WTC11 (cell line): ENCODE measurements around the gene RFPL1. TPM values are rescaled to one million over a fixed set of nuclear protein-coding genes. Genes with fewer than 3 reads are reported as not detected.

Source experiments
- ATAC-seq: fragments of 200-7000 bp; cut with Tn5 transposase; 2 replicates; pipeline ENCODE4 v1.10.0; 2021; ENCODE audit warnings: mild to moderate bottlenecking, moderate library complexity
- CTCF ChIA-PET: fragments of 300-600 bp; sonication (Branson Sonifier 250); formaldehyde crosslinking; loops from one replicate; lab custom pipeline; 2021; ENCODE audit warnings: antibody characterized with exemption; lab: Charles Lee
- POLR2A ChIA-PET: fragments of 350-600 bp; sonication (Branson Sonifier 250); formaldehyde crosslinking; loops from one replicate; lab custom pipeline; 2021; ENCODE audit warnings: antibody characterized with exemption; lab: Charles Lee
- DNase-seq: peaks from one replicate; pipeline ENCODE4 v3.0.0; 2021; ENCODE audit warnings: low spot score
- H3K27ac Mint-ChIP-seq: 2 replicates; pipeline ENCODE4 v1.8.0; 2021; ENCODE audit warnings: mixed read lengths
- H3K27me3 Mint-ChIP-seq: 2 replicates; pipeline ENCODE4 v1.8.0; 2021; ENCODE audit warnings: low read depth, mild to moderate bottlenecking, moderate library complexity, mixed read lengths
- H3K36me3 Mint-ChIP-seq: 2 replicates; pipeline ENCODE4 v1.8.0; 2021; ENCODE audit warnings: mixed read lengths
- H3K4me1 Mint-ChIP-seq: 2 replicates; pipeline ENCODE4 v1.8.0; 2022; ENCODE audit warnings: mixed read lengths
- H3K4me3 Mint-ChIP-seq: 2 replicates; pipeline ENCODE4 v1.8.0; 2021; ENCODE audit warnings: mild to moderate bottlenecking, moderate library complexity, mixed read lengths
- H3K9me3 Mint-ChIP-seq: 2 replicates; pipeline ENCODE4 v1.8.0; 2021; ENCODE audit warnings: mixed read lengths
- ARID4B ChIP-seq: sonication (generic); formaldehyde crosslinking; IDR thresholded peaks from 2 replicates; pipeline ENCODE4 v1.8.0; 2023; ENCODE audit warnings: missing genetic modification reagents, mild to moderate bottlenecking, borderline replicate concordance
- ATF6 ChIP-seq: sonication (generic); formaldehyde crosslinking; IDR thresholded peaks from 2 replicates; pipeline ENCODE4 v1.8.1; 2023; ENCODE audit warnings: mild to moderate bottlenecking, missing genetic modification reagents
- CBFB ChIP-seq: sonication (generic); formaldehyde crosslinking; IDR thresholded peaks from 2 replicates; pipeline ENCODE4 v1.8.1; 2022; ENCODE audit warnings: mild to moderate bottlenecking, low read depth, missing genetic modification reagents
- CTCF ChIP-seq: fragments of 200-600 bp; IDR thresholded peaks from 2 replicates; pipeline ENCODE4 v1.8.0; 2022; ENCODE audit warnings: antibody characterized with exemption
- EMX1 ChIP-seq: fragments of 250-450 bp; sonication (Bioruptor Pico); IDR thresholded peaks from 2 replicates; pipeline ENCODE4 v1.8.0; 2021; ENCODE audit warnings: mild to moderate bottlenecking
- ESRRA ChIP-seq: sonication (generic); formaldehyde crosslinking; IDR thresholded peaks from 2 replicates; pipeline ENCODE4 v1.8.1; 2022; ENCODE audit warnings: mild to moderate bottlenecking, missing genetic modification reagents, borderline replicate concordance
- FOXJ3 ChIP-seq: sonication (generic); formaldehyde crosslinking; IDR thresholded peaks from 2 replicates; pipeline ENCODE4 v1.9.0; 2021; ENCODE audit warnings: missing genetic modification reagents, mild to moderate bottlenecking, borderline replicate concordance
- FOXK1 ChIP-seq: sonication (generic); formaldehyde crosslinking; IDR thresholded peaks from 2 replicates; pipeline ENCODE4 v1.8.0; 2022; ENCODE audit warnings: mild to moderate bottlenecking, moderate library complexity, missing genetic modification reagents
- FOXP1 ChIP-seq: sonication (generic); formaldehyde crosslinking; IDR thresholded peaks from 2 replicates; pipeline ENCODE4 v1.8.0; 2022; ENCODE audit warnings: missing genetic modification reagents, mild to moderate bottlenecking, moderate library complexity, borderline replicate concordance
- IRF1 ChIP-seq: sonication (generic); formaldehyde crosslinking; IDR thresholded peaks from 2 replicates; pipeline ENCODE4 v1.8.0; 2023; ENCODE audit warnings: missing genetic modification reagents
- PREB ChIP-seq: sonication (generic); formaldehyde crosslinking; IDR thresholded peaks from 2 replicates; pipeline ENCODE4 v1.8.1; 2022; ENCODE audit warnings: mild to moderate bottlenecking, missing genetic modification reagents, moderate library complexity, borderline replicate concordance
- PRRX2 ChIP-seq: fragments of 250-450 bp; sonication (Bioruptor Pico); IDR thresholded peaks from 2 replicates; pipeline ENCODE4 v1.8.0; 2021; ENCODE audit warnings: mild to moderate bottlenecking
- SMAD3 ChIP-seq: sonication (generic); formaldehyde crosslinking; IDR thresholded peaks from 2 replicates; pipeline ENCODE4 v1.8.0; 2022; ENCODE audit warnings: missing genetic modification reagents, mild to moderate bottlenecking, borderline replicate concordance
- TP53 ChIP-seq: sonication (generic); formaldehyde crosslinking; IDR thresholded peaks from 2 replicates; pipeline ENCODE4 v1.8.1; 2023; ENCODE audit warnings: mild to moderate bottlenecking, missing genetic modification reagents
- ZNF232 ChIP-seq: sonication (generic); formaldehyde crosslinking; IDR thresholded peaks from 2 replicates; pipeline ENCODE4 v1.8.0; 2022; ENCODE audit warnings: mild to moderate bottlenecking, missing genetic modification reagents
- ZNF281 ChIP-seq: sonication (generic); formaldehyde crosslinking; IDR thresholded peaks from 2 replicates; pipeline ENCODE4 v1.8.0; 2023; ENCODE audit warnings: mild to moderate bottlenecking, missing genetic modification reagents
- ZNF317 ChIP-seq: sonication (generic); formaldehyde crosslinking; IDR thresholded peaks from 2 replicates; pipeline ENCODE4 v1.8.1; 2023; ENCODE audit warnings: low read depth, mild to moderate bottlenecking, moderate library complexity, missing genetic modification reagents, borderline replicate concordance
- total RNA-seq: library from RNA; stranded (reverse); gene quantifications from 3 replicates; pipeline ENCODE4 v1.2.3, GENCODE V29; 2021

Gene RFPL1
- total RNA-seq, 1 experiment from 2014 or later: not detected

- no peak for DNase-seq
- POLR2A ChIA-PET: no interaction called here
- no peak for ATAC-seq
- no peaks in the 10 kb centered on the region for H3K9me3 Mint-ChIP-seq
- no peaks in the 10 kb centered on the region for H3K36me3 Mint-ChIP-seq
- CTCF ChIA-PET: interaction anchor here (1.4 kb wide), 1 partner anchor 18 kb away, joined by 5 read pairs; no protein-coding TSS in a partner anchor
- H3K4me3 Mint-ChIP-seq: no peak overlapping the region
- no peak for TF ChIP-seq ZNF281 (CRISPR knock-in tag)
- H3K27me3 Mint-ChIP-seq: peaks cover 13% of the 10 kb centered on the region
- H3K4me1 Mint-ChIP-seq: peaks cover 12% of the 10 kb centered on the region
- H3K27ac Mint-ChIP-seq: no peak overlapping the region
Measured at GRCh38 chr22:29464581-29464980, 26.2 kb downstream of the RFPL1 start.

- CTCF ChIA-PET: interaction anchor here (0.8 to 5.8 kb wide), 8 partner anchors 12 to 84 kb away, joined by 3 to 60 read pairs (median 6); partner anchors contain the start of genes AP1B1, NEFH and THOC5
- ATAC-seq (peak; percentile 24), DNase-seq (no peak)
- H3K4me3 Mint-ChIP-seq: peak overlapping the region; percentile 83
- H3K27ac Mint-ChIP-seq: peak overlapping the region; percentile 87
- peaks cover 18% of the 10 kb centered on the region for H3K4me1 Mint-ChIP-seq
- TF ChIP-seq ZNF317 (CRISPR knock-in tag) (no peak), EMX1 (CRISPR knock-in tag) (no peak), ARID4B (no peak), PRRX2 (no peak), PREB (CRISPR knock-in tag) (no peak), ATF6 (no peak), CBFB (CRISPR knock-in tag) (no peak), TP53 (no peak), FOXJ3 (CRISPR knock-in tag) (no peak)
- H3K36me3 Mint-ChIP-seq: no peaks in the 10 kb centered on the region
- H3K27me3 Mint-ChIP-seq: peaks cover 34% of the 10 kb centered on the region
- POLR2A ChIA-PET: no interaction called here
- H3K9me3 Mint-ChIP-seq: no peaks in the 10 kb centered on the region
Measured at GRCh38 chr22:29469755-29470154, 31.4 kb downstream of the RFPL1 start.

GRCh38 chr22:29470159-29470855, 31.9 kb downstream of the RFPL1 start:
- peaks cover 35% of the 10 kb centered on the region for H3K27me3 Mint-ChIP-seq
- H3K4me1 Mint-ChIP-seq: peaks cover 18% of the 10 kb centered on the region
- DNase-seq (peak; percentile 95), ATAC-seq (peak; percentile 90)
- H3K9me3 Mint-ChIP-seq: no peaks in the 10 kb centered on the region
- ChIA-PET POLR2A (no interaction called here), CTCF (interaction anchor here (0.6 to 5.8 kb wide), 20 partner anchors 8 to 1531 kb away, joined by 3 to 60 read pairs (median 4); partner anchors contain the start of genes AP1B1, NEFH and THOC5)
- H3K36me3 Mint-ChIP-seq: no peaks in the 10 kb centered on the region
- H3K4me3 Mint-ChIP-seq: peak overlapping the region; percentile 83
- peak overlapping the region; percentile 87 for H3K27ac Mint-ChIP-seq
- TF ChIP-seq SMAD3 (no peak), ZNF232 (CRISPR knock-in tag) (0 out of 2 replicates have a peak, but pooled peaks have one; percentile 26), FOXP1 (peak; percentile 73; the same call in 1 of the 2 replicates), CTCF (peak; percentile 100), IRF1 (CRISPR knock-in tag) (no peak), TP53 (no peak), FOXJ3 (CRISPR knock-in tag) (no peak), ESRRA (CRISPR knock-in tag) (no peak), FOXK1 (CRISPR knock-in tag) (0 out of 2 replicates have a peak, but pooled peaks have one; percentile 57)
